ENCODE data around the gene TSPO2. TPM values are rescaled to one million over a fixed set of nuclear protein-coding genes. Genes with fewer than 3 reads are reported as not detected.
"Not testable (repeated sequence)": the region's sequence is repeated elsewhere in the genome, so short reads cannot be mapped to it uniquely, and the experiment has no call there.

TSPO2 gene
- total RNA-seq (ENCODE audit: insufficient read depth, low replicate concordance): not detected

- DNase-seq (ENCODE audit: low spot score): no peak
Measured at GRCh38 chr6:41042226-41043055, at the start of gene TSPO2. TSPO2 (plus strand) TSS chr6:41042467; CDS start chr6:41042986, 519 bp downstream.

GRCh38 chr6:40992746-40993145 lies 49.5 kb upstream of the TSPO2 start:
- DNase-seq (ENCODE audit: low spot score): no peak

DNA sequence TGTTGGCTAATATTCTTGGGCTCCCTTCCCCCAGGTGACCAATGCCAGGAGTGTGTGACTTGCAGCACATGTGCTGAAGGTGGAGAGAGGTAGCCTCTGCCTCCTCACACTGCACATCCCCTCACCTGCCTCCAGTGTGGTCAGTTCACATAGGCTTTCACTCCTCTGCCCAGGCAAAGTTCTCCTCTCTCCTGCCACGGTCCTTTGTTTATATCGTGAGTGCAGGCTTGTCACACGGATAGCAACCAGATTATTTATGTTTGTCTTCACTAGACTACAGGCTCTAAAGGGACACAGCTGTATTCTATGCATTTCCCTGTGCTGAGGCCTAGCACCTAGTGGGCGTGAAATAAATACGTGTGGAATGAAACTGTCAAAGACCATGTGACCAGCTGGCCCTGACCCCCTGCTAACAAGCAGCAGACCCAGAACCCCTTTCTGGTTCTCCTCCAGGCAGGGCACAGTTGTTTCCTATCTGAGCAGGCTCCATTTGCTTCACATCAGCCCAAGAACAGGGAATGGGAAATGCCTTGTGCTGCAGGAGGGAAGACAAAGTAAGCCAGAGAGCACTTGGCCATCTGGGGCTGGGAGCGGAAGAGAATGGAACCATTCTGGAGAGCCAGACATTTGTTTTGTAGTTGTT lies 45.6 kb upstream of the TSPO2 start:
- peak; percentile 4 for DNase-seq (ENCODE audit: low spot score)

DNA sequence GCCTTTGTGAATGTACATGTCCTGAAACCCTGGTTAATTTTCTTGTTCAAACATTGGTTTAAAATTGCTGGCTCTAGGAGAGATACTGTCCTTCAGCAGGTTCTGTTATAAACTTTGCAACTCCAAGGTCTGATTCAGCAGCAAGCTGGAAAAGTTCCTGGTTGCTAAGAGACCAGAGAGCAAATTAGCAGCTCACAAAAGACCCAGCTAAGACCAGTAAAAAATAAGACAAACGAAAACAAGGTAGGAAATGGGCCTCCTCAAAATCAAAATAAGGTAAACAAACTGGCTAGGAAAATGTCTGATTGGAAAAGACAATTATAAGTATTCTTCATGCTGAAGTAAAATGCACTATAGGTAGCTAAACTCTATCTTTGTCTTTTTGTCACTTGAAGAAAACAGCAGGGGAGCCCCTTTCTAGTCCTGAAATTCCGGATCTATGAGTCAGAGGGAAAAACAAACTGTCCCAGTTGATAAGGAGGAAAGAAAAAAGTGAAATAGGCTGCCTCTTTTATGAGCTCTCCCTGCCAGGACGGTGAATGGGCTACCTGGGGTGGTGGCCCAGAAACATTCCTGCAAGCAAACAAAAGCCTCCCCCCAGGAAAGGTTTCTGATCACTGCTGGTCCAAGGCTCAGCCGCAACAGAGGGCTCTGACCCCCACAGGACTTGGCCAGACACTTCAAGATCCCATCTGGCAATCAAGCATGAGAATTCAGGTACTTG lies 44.9 kb upstream of the TSPO2 start:
- DNase-seq (ENCODE audit: low spot score): peak; percentile 55

- no peak for DNase-seq (ENCODE audit: low spot score)
Measured at GRCh38 chr6:40998661-40999060, 43.6 kb upstream of the TSPO2 start.

DNA sequence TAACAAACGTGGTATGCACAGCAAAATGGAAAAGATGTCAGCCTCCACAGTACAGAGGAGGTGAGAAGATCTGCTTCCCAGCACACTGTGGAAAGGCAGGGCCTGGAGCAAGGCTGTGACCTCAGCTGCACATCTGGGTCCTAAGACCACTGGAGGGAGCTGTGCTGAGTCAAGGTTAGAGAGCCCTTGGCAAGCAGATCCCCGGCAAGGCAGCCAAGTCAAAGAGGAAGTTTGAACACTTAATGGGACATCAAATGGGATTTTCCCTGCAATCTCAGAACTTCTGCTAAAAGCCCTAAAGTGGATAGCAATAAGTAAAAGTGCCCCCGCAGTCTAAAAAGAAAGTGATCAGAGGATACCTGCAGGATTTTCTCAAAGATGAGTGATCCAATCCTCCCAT lies 42.7 kb upstream of the TSPO2 start:
- DNase-seq (ENCODE audit: low spot score): no peak

DNA sequence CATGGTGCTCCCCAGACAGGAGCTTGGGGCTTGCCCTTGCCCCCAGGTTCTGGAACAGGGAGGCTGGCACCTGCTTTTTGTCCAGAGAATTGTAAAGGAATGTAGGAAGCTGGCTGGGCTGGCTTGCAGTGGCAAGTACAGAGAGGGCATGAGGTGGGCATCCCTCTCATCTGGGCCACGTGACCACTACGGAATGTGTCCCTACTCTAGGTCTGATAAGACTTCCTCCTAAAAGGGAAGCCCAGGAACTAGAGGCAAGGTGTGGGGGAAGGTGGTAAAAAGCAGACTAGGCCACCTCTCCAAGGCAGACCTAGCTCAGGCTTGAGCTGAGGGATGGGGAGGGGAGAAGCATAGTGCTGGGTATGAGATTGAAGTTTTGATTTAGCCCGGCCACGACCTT lies 42.0 kb upstream of the TSPO2 start:
- no peak for DNase-seq (ENCODE audit: low spot score)

DNA sequence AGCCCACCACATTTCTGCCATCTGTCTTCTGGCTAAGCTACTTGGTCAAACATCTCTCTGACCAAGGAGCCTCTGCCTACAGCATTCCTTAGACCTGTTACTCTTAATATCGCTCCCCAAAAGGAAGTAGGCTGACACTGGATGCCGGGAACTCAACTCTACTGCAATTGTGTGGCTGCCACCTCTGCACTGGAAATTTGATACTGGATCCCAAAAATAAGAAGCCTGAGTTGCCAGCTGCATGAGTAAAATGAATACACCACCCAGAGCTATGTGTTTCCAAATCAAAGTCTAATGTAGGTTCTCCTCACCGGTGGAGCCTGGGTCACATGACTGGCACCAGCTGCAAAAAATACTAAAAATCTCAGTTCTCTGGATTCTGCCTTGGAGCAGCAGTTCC lies 40.1 kb upstream of the TSPO2 start:
- DNase-seq (ENCODE audit: low spot score): no peak

- peak; percentile 60 for DNase-seq (ENCODE audit: low spot score)
Measured at GRCh38 chr6:41006217-41006616, 36.0 kb upstream of the TSPO2 start.

GRCh38 chr6:41006980-41007379 lies 35.3 kb upstream of the TSPO2 start:
- DNase-seq (ENCODE audit: low spot score): not testable (repeated sequence)

GRCh38 chr6:41008011-41008410 lies 34.3 kb upstream of the TSPO2 start:
- DNase-seq (ENCODE audit: low spot score): no peak

DNA sequence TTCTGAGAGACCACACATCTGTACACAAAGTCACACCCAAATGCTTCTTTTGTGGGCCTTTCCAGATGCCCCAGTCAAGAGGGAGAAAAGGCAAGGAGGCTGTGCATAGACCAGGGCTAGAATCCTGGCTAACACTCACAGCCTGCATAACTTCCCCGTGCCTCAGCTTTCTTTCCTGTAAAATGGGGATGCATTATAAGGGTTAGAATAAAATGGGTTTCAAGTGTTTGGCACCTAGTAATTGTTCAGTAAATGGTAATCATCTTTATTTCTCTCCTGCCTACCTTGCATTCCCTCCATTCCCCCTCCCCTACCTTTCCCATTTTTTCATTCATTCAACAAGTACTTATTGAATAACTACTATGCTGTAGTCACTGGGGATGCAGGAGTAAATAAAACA lies 32.6 kb upstream of the TSPO2 start:
- DNase-seq (ENCODE audit: low spot score): no peak

- DNase-seq (ENCODE audit: low spot score): no peak
Measured at GRCh38 chr6:41011673-41012072, 30.6 kb upstream of the TSPO2 start.

- no peak for DNase-seq (ENCODE audit: low spot score)
Measured at GRCh38 chr6:41013466-41014153, 28.7 kb upstream of the TSPO2 start.

DNA sequence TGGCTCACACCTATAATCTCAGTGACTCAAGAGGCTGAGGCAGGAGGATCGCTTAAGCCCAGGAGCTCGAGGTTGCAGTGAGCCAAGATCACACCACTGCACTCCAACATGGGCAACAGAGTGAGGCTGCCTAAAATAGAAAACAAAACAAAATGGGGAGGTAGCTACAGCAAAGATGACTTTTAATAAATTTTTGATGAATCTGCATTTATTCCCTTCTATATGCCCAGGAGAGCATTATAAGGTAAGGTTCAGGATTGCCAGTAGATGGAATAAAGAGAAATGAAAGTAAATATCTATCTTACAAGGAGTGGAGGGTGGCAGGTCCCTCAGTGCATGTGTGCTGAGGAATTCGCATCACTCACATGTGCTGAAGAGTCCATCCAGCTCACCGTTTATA lies 27.5 kb upstream of the TSPO2 start:
- no peak for DNase-seq (ENCODE audit: low spot score)

DNA sequence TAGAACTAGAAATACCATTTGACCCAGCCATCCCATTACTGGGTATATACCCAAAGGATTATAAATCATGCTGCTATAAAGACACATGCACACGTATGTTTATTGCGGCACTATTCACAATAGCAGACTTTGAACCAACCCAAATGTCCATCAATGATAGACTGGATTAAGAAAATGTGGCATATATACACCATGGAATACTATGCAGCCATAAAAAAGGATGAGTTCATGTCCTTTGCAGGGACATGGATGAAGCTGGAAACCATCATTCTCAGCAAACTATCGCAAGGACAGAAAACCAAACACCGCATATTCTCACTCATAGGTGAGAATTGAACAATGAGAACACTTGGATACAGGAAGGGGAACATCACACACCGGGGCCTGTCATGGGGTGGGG lies 26.4 kb upstream of the TSPO2 start:
- not testable (repeated sequence) for DNase-seq (ENCODE audit: low spot score)

DNA sequence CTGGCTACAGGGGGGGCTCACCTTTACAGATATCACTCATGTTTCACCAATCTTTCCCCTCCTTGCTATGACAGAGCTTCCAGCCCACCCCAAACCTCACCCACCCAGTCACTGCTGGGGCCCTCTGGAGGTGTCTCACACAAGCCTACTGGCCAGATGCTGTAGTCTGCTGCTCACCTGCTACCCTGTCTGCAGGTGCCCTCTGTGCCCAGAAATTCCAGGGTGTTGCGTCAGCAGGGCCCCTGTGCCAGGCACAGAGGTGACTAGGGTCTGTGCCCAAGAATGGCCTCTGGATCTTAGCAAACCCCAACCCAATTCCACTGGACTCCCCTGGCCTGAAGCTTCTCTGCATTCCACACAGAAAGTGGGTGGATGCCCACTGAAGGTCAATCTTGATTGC lies 24.6 kb upstream of the TSPO2 start:
- no peak for DNase-seq (ENCODE audit: low spot score)

DNA sequence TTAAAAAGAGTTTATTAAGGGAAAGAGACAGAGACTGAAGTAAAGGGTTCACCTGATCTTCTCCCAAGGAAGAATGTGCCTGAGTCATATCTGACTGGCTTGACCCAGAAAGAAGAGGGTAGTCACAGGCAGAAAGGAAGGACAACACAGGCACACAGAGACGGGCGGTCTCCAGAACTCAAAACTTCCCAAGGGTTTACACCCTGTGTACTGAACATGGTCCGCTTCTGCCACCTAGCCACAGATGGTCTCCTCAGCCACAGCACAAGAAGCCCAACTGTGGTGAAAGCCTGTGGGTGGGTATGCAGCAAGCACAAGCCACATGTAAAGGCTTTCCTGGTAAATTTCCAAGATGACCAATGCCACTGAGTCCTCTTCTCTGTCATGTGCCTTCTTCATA lies 20.4 kb upstream of the TSPO2 start:
- DNase-seq (ENCODE audit: low spot score): peak; percentile 51

DNA sequence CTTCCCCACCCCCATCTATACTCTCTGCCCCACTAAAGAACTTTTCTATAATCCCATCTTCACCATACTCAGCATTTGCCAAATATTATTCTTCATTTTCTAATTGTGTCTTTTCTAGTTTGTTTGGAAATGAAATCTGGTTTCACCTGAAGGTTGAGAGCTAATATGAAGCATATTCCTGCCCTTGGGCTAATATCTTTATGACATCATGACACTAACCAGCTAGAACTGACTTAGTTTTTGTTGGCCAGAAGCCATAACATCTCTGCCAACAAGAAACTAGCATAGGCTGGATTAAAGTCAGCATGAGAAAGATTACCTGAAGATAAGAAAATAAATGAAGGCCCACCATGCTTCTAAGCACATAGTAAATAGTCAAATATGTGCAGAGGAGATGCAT lies 20.0 kb upstream of the TSPO2 start:
- peak; percentile 81 for DNase-seq (ENCODE audit: low spot score)

DNA sequence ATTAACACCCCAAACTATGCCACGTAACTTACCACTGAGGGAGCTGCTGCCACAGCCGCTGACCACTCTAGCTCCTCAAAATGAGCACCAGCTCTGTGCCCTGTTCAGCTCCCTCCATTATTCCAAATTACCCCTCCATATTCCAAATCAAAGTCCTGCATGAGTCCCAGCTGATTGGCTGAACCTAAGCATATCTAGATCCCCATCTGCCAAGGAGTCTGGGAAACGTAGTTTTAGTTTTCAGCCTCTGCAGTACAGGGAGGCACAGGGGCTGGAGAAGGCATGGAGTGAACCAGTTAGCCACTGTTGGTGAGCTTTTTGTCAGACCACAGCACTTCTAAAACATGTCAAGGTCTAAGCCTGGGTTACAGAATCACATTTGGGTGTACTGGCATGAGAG lies 19.2 kb upstream of the TSPO2 start:
- no peak for DNase-seq (ENCODE audit: low spot score)

DNA sequence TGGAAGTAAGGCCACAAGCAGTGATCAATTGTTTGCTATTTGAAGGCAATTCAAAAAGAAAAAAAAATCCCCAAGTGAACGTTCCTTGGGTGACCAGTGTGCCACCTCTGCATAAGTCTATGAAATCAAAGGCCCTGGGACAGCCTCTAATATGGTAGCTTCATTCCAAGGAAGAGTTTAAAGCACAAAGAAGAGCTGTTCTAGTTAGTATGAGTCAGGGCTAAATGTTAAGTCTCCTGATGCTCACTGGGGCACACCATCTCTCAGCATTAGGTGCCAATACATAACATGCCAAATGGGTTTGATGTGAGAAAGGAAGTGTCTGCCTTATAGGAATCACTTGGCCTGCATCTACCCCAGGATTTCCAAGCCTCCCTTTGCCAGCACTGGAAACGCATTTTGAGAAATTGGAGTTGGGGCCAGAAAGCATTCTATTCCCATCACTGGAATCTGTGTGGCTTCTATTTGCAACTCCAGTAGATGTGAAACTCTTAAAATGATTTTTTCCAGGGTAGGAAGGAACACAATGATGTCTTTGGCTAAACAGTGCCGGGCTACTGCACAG lies 16.2 kb upstream of the TSPO2 start:
- DNase-seq (ENCODE audit: low spot score): no peak

- no peak for DNase-seq (ENCODE audit: low spot score)
Measured at GRCh38 chr6:41027241-41027640, 15.0 kb upstream of the TSPO2 start.
